CD14-positive monocyte (primary cell): ENCODE measurements around the gene RUBCN. TPM values are rescaled to one million over a fixed set of nuclear protein-coding genes. Genes with fewer than 3 reads are reported as not detected.
A peak's percentile ranks its signal among the peaks of the same experiment; 100 is the strongest.
"Not testable (repeated sequence)": the region's sequence is repeated elsewhere in the genome, so short reads cannot be mapped to it uniquely, and the experiment has no call there.

Experiments
- DNase-seq, 3 donors: peaks; one replicate each; pipeline ENCODE4 v3.0.0-alpha.2; 2011 to 2022
- H2AFZ ChIP-seq: 2 replicates; pipeline ENCODE4 v1.6.0; 2012; ENCODE audit warnings: mild to moderate bottlenecking, low read depth, low read length, inconsistent platforms; ENCODE audit not compliant: insufficient read depth, poor library complexity, severe bottlenecking
- H3K27ac ChIP-seq, 2 donors: 1 replicate in 1 of 2; 2 replicates in 1 of 2; pipeline ENCODE4 v1.5.1; 2012 to 2013; ENCODE audit warnings: low read length in 2 of 2, control low read depth in 1 of 2, inconsistent platforms in 1 of 2, low read depth in 1 of 2, mild to moderate bottlenecking in 1 of 2
- H3K27me3 ChIP-seq, 2 donors: one replicate each; pipeline versions ENCODE4 v1.6.0 to v1.6.1; 2011 to 2013; ENCODE audit warnings: low read length in 2 of 2; ENCODE audit not compliant: control insufficient read depth in 2 of 2, insufficient read depth in 2 of 2
- H3K36me3 ChIP-seq, 2 donors: replicated peaks in 1 of 2; 1 replicate in 1 of 2; 2 replicates in 1 of 2; pipeline versions ENCODE4 v1.5.1 to v1.6.1; 2012 to 2013; ENCODE audit warnings: low read length in 2 of 2, control low read depth in 1 of 2, inconsistent platforms in 1 of 2, mild to moderate bottlenecking in 1 of 2; ENCODE audit not compliant: insufficient read depth in 2 of 2, control insufficient read depth in 1 of 2
- H3K4me1 ChIP-seq, 2 donors: 1 replicate in 1 of 2; 2 replicates in 1 of 2; pipeline versions ENCODE4 v1.5.1 to v1.6.1; 2012 to 2013; ENCODE audit warnings: low read length in 2 of 2, control low read depth in 1 of 2, inconsistent platforms in 1 of 2, mild to moderate bottlenecking in 1 of 2, moderate library complexity in 1 of 2; ENCODE audit not compliant: insufficient read depth in 2 of 2, control insufficient read depth in 1 of 2
- H3K4me2 ChIP-seq: replicated peaks from 2 replicates; pipeline ENCODE3; 2012; ENCODE audit warnings: low read length, moderate library complexity, mild to moderate bottlenecking; ENCODE audit not compliant: poor library complexity, severe bottlenecking; ENCODE audit errors: extremely low read depth
- H3K4me3 ChIP-seq, 3 experiments: fragments of 200-600 bp in 1 of 3; sonication (generic) in 1 of 3; replicated peaks in 1 of 3; 1 replicate in 2 of 3; 2 replicates in 1 of 3; pipeline ENCODE4 v1.5.1; 2011 to 2013; ENCODE audit warnings: low read length in 3 of 3, mild to moderate bottlenecking in 3 of 3, control low read depth in 2 of 3, low read depth in 2 of 3, inconsistent platforms in 1 of 3, moderate library complexity in 1 of 3
- H3K79me2 ChIP-seq: 2 replicates; pipeline ENCODE4 v1.6.0; 2012; ENCODE audit warnings: mild to moderate bottlenecking, control low read depth, inconsistent platforms, low read length, moderate library complexity; ENCODE audit not compliant: insufficient read depth
- H3K9ac ChIP-seq: 2 replicates; pipeline ENCODE4 v1.6.0; 2017; ENCODE audit warnings: low read length, mild to moderate bottlenecking; ENCODE audit not compliant: insufficient read depth, poor library complexity, severe bottlenecking
- H3K9me3 ChIP-seq, 2 donors: replicated peaks in 1 of 2; 1 replicate in 1 of 2; 2 replicates in 1 of 2; pipeline versions ENCODE4 v1.5.1 to v1.6.1; 2012 to 2013; ENCODE audit warnings: low read length in 2 of 2, control low read depth in 1 of 2; ENCODE audit not compliant: control insufficient read depth in 1 of 2, insufficient read depth in 1 of 2
- H4K20me1 ChIP-seq: 2 replicates; pipeline ENCODE4 v1.6.0; 2012; ENCODE audit warnings: mild to moderate bottlenecking, low read length, control low read depth, moderate library complexity; ENCODE audit not compliant: insufficient read depth
- H3K27ac Mint-ChIP-seq, 7 donors: one replicate each; pipeline ENCODE4 v1.8.0; 2020; ENCODE audit warnings: mild to moderate bottlenecking in 7 of 7, mixed read lengths in 7 of 7, moderate library complexity in 6 of 7, inconsistent platforms in 2 of 7
- H3K27me3 Mint-ChIP-seq, 3 donors: one replicate each; pipeline ENCODE4 v1.8.0; 2021 to 2022; ENCODE audit warnings: low read depth in 3 of 3, mild to moderate bottlenecking in 3 of 3, mixed read lengths in 3 of 3, moderate library complexity in 3 of 3, inconsistent platforms in 1 of 3
- H3K36me3 Mint-ChIP-seq, 2 donors: one replicate each; pipeline ENCODE4 v1.8.0; 2020; ENCODE audit warnings: mixed read lengths in 2 of 2, inconsistent platforms in 1 of 2, mild to moderate bottlenecking in 1 of 2
- H3K4me1 Mint-ChIP-seq: one replicate; pipeline ENCODE4 v1.8.0; 2020; ENCODE audit warnings: mild to moderate bottlenecking, mixed read lengths
- H3K4me3 Mint-ChIP-seq, 2 donors: one replicate each; pipeline ENCODE4 v1.8.0; 2020; ENCODE audit warnings: mild to moderate bottlenecking in 2 of 2, mixed read lengths in 2 of 2, moderate library complexity in 1 of 2
- H3K9me3 Mint-ChIP-seq, 7 donors: one replicate each; pipeline ENCODE4 v1.8.0; 2020 to 2022; ENCODE audit warnings: mixed read lengths in 7 of 7, mild to moderate bottlenecking in 6 of 7, moderate library complexity in 6 of 7, inconsistent platforms in 2 of 7
- CTCF ChIP-seq: fragments of 200-600 bp; IDR thresholded peaks from one replicate; pipeline ENCODE4 v1.8.0; 2022; ENCODE audit warnings: antibody characterized with exemption, mild to moderate bottlenecking
- WGBS: methylation state at CpG from one replicate; pipeline ENCODE4 v1.1.5; 2013; ENCODE audit warnings: missing lambda C conversion rate; ENCODE audit not compliant: insufficient coverage; 5-methylcytosine and 5-hydroxymethylcytosine counted together
- intact Hi-C, 2 donors: fragments of 100-400 bp; cut with micrococcal nuclease; formaldehyde crosslinking; loops; one replicate each; pipeline versions ENCODE4 v1.15.0 to v1.15.1; 2023
- polyA plus RNA-seq, 3 donors: library from polyadenylated mRNA; depleted of rRNA in 1 of 3; unstranded in 2 of 3; stranded (reverse) in 1 of 3; fragments of 300-500 nt in 2 of 3; fragments of >200 nt in 1 of 3; fragmentation: Illumina TruSeq in 2 of 3; gene quantifications; 1 replicate in 2 of 3; 2 replicates in 1 of 3; pipeline ENCODE4 v1.2.3, GENCODE V29; 2012 to 2021

The RUBCN gene
- polyA plus RNA-seq, 3 donors = 8.6 to 37.9 (median 13.5) TPM

- H3K27ac Mint-ChIP-seq, H3K4me1 ChIP-seq, DNase-seq, H3K4me3 ChIP-seq, H3K36me3 ChIP-seq, intact Hi-C loops, H3K4me2 ChIP-seq, H3K79me2 ChIP-seq, H3K4me3 Mint-ChIP-seq, H3K27ac ChIP-seq, H2AFZ ChIP-seq, H3K36me3 Mint-ChIP-seq, H3K9me3 ChIP-seq, H4K20me1 ChIP-seq, H3K4me1 Mint-ChIP-seq, H3K27me3 ChIP-seq, H3K9ac ChIP-seq: not testable (repeated sequence)
- H3K27me3 Mint-ChIP-seq = peaks cover 0 to 13% (median 6%) of the 10 kb centered on the region in 3 donors
- H3K9me3 Mint-ChIP-seq = peaks cover 6 to 17% (median 11%) of the 10 kb centered on the region in 7 donors
- WGBS = 95% methylated on average over 8 of the region's 12 CpGs
These were observed 90.4 kb downstream of the RUBCN start for GRCh38 chr3:197646294-197646693.

- H3K27me3 ChIP-seq, H3K27ac Mint-ChIP-seq, H3K36me3 Mint-ChIP-seq, H3K36me3 ChIP-seq, H3K4me2 ChIP-seq, H3K4me3 ChIP-seq, H3K27ac ChIP-seq, H4K20me1 ChIP-seq, H3K9me3 ChIP-seq, DNase-seq, H2AFZ ChIP-seq, H3K79me2 ChIP-seq, intact Hi-C loops, H3K9ac ChIP-seq: not testable (repeated sequence)
- Mint-ChIP-seq H3K4me1 (peaks cover 11% of the 10 kb centered on the region), H3K9me3 (peaks cover 6 to 25% (median 15%) of the 10 kb centered on the region in 7 donors), H3K4me3 (peak overlapping the region in 1 of 2 donors; percentile 39), H3K27me3 (peaks cover 0 to 27% (median 9%) of the 10 kb centered on the region in 3 donors)
- H3K4me1 ChIP-seq = peaks cover 11 to 16% of the 10 kb centered on the region in 2 donors
- 52% methylated on average over 5 of the region's 10 CpGs for WGBS
These were observed 99.1 kb downstream of the RUBCN start for GRCh38 chr3:197637556-197637955.

- H3K27me3 ChIP-seq, intact Hi-C loops, H3K27ac Mint-ChIP-seq, H3K9me3 Mint-ChIP-seq, H3K4me2 ChIP-seq, H4K20me1 ChIP-seq, H3K36me3 ChIP-seq, H2AFZ ChIP-seq, H3K4me3 ChIP-seq, H3K4me1 Mint-ChIP-seq, H3K4me1 ChIP-seq, H3K9ac ChIP-seq, DNase-seq, H3K9me3 ChIP-seq, H3K36me3 Mint-ChIP-seq, H3K79me2 ChIP-seq, H3K4me3 Mint-ChIP-seq, H3K27me3 Mint-ChIP-seq, H3K27ac ChIP-seq: not testable (repeated sequence)
- WGBS = no CpG with 5 or more reads among the region's 11 CpGs
- TF ChIP-seq CTCF = peak; percentile 47
These were observed 104.7 kb downstream of the RUBCN start for GRCh38 chr3:197631989-197632388.

GRCh38 chr3:197630766-197631165, 105.9 kb downstream of the RUBCN start:
- DNase-seq, H3K27ac ChIP-seq, H3K9me3 Mint-ChIP-seq, H3K4me3 ChIP-seq, H3K27me3 ChIP-seq, H3K4me1 ChIP-seq, H3K36me3 ChIP-seq, H3K9ac ChIP-seq, H2AFZ ChIP-seq, H3K4me3 Mint-ChIP-seq, H3K27me3 Mint-ChIP-seq, H3K4me2 ChIP-seq, H3K4me1 Mint-ChIP-seq, H3K27ac Mint-ChIP-seq, H3K9me3 ChIP-seq, H3K79me2 ChIP-seq, intact Hi-C loops, H3K36me3 Mint-ChIP-seq, H4K20me1 ChIP-seq: not testable (repeated sequence)
- 95% methylated on average over 9 of the region's 12 CpGs for WGBS
